Measurements from ENCODE around the gene ZNF431. TPM values are rescaled to one million over a fixed set of nuclear protein-coding genes. Genes with fewer than 3 reads are reported as not detected.

ZNF431 gene
- total RNA-seq, 1 donor from 2014 or later = 13.1 TPM

Other genes starting within 250 kb of the ZNF431 start
- 2.9 TPM for gene ZNF85, start 218.8 kb upstream of the ZNF431 start, total RNA-seq
- 4.0 TPM for gene ZNF430, start 121.4 kb upstream of the ZNF431 start, total RNA-seq
- gene ZNF714, start 59.8 kb upstream of the ZNF431 start, total RNA-seq = 2.7 TPM
- 4.3 TPM for gene ZNF708, start 187.4 kb downstream of the ZNF431 start, total RNA-seq
- 1.8 TPM for gene ZNF738, start 217.0 kb downstream of the ZNF431 start, total RNA-seq